A204.1 (cell line): ENCODE measurements around the gene RGS9.
"Not testable (repeated sequence)": the region's sequence is repeated elsewhere in the genome, so short reads cannot be mapped to it uniquely, and the experiment has no call there.

Experiments
- FAIRE-seq: peaks from 2 replicates; lab custom pipeline; 2012; peaks lifted over from hg19 to GRCh38; lab: Jason Lieb, UNC

RGS9 gene

DNA sequence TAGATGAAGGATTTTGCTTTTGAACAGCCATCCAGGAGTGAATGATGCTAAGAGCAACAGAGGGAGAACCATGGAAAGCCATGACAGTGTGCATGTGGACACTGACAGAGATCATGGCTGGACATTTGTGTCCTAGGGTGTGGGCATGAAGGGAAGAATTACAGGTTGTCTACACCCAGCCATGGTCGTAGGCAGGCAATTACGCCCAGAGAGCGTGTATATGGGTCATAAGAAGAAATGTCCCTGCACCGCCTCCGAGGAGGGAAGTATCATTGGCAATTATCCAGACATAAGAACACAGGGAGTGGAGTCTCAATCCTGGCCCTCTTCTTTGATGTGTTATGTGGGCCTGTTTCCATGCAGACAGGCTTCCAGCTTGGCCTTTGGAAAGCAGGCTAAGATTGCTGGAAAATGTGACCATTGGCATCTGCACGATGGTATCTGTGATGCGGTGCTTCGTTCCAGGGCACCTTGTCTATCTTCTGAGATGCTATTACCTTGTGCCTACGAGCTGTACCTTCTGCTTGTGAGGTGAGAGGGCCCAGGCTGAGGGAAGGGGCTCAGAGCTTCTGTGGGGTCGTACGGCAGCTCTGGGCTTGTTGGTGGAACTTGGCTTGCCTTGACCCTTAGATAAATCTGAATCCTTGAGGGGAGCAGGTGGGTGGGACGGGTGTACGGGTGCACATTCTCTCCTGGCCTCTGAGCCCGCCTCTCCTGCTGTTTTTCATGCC, 19.8 kb downstream of the RGS9 start:
- FAIRE-seq, result no peak

DNA sequence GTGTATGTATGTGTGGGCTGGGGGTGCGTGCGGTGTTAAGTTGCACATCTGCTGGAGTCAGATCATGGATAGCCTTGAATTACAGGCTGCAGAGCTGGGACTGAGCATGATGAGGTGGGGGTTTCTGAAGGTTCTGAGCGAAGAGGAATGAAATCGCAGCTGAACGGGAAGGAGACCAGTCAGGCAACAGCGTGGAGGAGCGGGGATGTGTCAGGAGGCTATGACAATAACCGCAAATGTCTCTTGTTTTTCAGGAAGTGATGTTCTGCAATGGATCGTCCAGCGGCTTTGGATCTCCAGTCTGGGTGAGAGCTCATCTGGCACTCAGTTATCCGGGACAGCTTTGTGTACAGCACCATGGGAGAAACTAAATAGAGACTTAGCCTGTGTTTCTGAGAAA, 20.9 kb downstream of the RGS9 start:
- no peak for FAIRE-seq

DNA sequence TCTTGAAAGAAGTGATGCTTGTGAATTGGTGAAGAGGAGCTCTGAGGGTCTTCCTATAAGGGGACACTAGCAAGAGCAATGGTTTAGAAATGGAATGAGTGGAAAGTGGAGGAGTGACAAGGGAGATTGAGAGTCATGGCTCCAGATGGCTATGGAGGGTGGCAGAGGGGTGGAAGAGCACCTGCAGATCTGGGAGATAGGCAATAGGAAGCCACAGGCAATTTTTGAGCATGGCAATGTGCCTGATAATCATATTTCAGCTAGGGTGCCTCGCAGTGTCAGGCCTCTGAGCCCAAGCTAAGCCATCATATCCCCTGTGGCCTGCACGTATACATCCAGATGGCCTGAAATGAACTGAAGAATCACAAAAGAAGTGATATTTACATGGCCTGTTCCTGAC, 21.5 kb downstream of the RGS9 start:
- no peak for FAIRE-seq

DNA sequence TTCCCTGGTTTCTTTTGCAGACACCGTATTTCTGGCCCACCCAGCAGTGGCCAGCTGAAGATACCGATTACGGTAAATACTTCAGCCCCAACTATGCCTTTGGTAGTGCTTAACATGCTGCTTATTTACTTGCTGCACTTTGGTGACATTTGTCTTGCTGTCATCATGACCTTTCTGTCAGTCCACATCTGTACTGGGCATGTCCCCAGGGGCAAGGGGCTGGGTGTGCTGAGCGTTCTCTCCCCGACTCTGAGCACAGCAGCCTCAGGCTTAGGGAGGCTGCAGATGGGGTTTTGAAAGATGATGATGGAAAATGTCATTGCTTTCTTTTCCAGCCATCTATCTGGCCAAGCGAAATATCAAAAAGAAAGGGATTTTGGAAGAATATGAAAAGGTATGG, 23.3 kb downstream of the RGS9 start:
- FAIRE-seq, result no peak

DNA sequence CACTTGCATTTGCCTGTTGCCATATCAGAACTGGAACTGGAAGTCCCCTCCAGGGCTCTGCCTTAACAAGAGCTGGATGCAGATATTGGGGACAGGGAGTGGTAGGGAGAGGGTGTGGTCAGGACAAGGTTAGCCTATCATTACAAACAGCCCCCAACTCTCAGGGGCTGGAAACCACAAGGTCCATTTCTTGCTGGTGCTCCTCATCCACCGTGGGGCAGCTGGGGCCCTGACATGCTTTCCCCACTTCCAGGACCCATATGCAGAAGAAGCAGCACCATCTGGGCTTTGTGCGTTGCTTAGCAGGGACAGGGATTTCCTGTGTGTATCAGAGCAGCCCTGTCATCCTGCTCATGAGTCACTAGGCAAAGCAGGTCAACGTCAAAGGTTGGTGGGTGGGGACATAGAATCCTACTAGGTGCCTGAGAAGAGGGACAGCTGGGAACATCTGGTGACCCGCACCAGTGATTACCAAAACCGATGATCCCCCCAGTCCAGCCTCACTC, 26.9 kb downstream of the RGS9 start:
- FAIRE-seq, result no peak

DNA sequence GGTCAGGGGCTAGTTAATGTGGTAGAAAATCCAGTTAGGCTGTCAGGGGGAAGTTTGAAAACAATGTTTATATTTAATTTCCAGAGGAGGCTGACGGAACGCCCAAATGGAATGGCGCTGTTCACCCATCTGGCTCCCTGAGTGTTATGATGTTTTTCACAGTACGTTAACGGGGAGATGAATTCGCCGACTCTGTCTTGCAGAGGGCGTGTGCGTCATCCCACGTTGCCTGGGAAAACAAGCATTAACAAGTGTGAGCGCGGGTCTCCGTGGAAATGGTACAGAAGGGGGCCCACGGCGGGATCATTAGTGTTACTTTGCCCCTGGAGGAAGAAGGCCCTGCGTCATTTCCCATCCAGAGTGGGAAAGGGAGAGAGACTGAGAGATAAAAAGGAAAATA, 29.6 kb downstream of the RGS9 start:
- FAIRE-seq, result no peak

DNA sequence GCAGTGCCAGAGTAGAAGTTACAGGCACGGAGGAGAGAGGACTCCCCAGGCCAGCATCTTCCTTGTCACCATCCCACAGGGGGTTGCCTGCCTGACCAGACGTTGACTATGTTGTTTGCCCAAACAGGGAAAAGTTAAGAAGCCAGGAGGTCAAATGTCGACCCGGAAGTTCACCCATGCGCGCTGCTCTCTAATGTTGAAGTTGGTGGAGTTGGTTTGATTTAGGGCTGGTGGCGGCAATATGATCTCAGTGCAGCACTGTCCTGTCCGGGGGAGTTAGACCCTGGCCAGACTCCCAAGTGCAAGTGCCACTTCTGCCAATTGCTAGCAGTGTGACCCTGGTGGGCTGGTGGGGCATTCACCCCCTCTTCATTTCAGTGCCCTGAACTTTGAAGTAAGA, 30.4 kb downstream of the RGS9 start:
- FAIRE-seq, result no peak

DNA sequence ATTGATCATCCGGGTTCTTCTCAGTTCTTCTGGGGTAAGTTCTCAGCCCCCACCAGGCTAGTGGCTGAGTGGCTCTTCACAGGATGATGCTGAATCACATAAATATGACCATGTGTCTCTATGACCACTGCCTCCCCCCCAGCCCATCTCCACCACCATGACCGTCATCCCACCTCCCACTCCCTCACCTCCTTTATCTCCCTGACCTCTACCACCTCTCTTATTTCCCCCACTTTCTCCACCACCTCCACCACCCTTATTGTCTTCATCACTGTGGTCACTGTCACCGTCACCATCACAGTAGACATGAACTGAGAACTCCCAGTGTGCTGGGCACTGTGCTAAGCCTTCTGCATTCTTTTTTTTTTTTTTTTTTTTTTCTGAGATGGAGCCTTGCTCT, 32.5 kb downstream of the RGS9 start:
- FAIRE-seq, result no peak

DNA sequence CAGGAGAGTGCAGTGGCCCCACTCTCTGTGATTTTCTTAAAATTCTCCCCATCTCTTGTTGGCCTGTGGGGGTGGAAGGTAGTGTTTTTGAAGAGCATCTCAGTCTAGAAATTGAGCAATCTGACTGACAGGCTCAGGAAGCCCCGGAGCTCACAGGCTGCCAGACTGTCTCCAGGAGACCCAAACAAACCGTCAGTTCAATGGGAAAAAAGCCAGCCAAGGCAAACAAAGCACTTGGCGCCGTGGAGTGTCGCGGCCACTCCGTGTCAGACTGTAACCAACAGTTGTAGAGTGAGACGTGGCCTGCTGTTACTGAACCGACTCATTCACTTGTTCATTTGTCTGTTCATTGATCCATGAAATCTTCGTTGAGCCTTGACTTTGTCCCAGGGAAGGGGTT, 33.7 kb downstream of the RGS9 start:
- no peak for FAIRE-seq

DNA sequence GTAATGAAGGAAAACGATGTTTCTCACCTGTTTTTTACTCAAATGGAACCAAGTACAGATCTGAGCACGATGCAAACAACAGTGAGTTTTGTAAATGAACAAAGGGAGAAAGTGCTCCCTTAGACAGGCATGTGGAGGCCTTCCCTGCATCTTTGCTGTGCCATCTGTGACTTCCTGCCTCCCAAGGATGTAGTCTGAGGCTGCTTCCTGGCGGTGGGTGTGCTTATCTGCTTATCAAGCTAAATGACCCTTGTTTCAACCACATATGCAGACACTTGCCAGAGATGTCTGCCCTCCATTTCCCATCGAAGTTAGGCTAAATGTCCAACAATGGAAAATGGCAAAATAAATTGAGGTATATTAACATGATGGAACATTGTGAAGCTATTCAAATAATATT, 34.6 kb downstream of the RGS9 start:
- no peak for FAIRE-seq

DNA sequence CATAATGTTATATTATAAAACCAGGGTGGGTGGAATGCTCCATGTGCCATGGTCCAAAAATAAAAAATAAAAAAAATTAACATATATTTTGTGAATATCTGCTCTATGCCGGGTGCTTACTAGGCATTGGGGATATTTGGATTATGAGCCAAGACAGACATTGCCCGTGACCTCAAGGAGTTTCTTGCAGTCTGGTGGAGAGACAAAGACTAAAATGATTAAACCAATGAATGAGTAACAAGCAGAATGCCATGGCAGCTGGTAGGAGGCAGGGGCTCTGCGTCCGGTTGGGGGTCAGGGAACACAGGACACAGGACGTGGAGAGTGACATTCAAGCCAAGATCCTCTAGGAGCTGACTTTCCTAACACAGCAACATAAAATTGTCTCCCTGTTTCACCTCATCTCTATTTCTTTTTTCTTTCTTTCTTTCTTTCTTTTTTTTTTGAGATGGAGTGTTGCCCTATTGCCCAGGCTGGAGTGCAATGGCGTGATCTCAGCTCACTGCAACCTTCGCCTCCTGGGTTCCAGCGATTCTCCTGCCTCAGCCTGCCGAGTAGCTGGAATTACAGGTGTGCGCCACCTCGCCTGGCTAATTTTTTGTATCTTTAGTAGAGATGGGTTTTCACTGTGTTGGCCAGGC, 35.4 kb downstream of the RGS9 start:
- no peak for FAIRE-seq

DNA sequence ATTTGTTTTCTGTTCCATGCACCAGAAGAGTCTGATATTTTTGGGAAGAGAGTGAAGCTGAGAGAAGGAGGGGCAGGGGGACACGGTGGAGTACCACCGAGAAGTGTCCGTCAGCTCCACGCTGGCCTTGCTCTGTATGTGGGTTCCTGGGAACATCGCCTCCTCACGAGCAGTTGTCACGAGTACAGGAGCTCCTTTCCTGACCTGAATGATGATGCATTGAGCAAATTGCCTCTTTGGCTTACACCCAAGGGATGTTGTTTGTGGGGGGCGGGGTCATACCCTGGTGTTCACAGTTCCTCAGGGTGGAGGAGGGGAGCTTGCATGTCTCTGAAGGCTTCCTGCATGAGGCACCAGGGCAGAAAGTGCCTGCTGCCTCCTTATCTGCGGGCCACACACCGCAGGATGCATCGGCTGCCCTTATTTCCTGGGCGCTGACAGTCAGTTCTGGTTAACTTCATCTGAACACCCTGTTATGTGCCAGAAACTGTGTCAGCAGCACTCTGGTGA, 36.2 kb downstream of the RGS9 start:
- FAIRE-seq, result no peak

DNA sequence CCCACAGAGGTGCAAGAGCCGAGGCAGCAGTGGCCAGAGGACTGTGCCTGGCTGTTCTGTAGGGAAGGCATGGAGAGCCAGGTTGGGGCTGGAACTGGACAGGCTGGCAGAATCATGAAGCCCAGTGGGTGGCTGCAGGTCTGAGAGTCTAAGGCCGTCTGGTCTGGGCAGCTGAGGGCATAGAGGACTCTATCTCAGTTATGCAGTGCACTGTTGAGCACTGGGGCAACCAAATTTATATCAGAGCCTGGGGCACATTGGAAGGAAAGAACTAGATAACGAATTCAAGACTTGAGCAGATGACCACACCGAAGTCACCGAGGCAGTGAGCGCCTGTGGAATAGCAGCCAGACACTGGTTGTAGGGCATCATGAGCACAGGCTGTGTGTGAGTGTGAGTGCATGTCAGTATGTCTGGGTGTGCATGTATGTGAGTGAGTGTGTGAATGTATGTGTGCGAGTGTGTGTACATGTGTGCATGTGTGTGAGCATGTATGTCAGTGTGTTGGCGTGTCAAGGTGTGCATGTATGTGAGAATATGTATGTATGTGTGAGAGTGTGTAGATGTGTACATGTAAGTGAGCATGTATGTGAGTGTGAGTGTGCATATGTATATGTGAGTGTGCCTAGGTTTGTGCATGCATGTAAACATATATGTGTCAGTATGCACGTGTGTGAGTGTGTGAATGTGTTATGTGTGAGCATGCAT, 37.0 kb downstream of the RGS9 start:
- no peak for FAIRE-seq

DNA sequence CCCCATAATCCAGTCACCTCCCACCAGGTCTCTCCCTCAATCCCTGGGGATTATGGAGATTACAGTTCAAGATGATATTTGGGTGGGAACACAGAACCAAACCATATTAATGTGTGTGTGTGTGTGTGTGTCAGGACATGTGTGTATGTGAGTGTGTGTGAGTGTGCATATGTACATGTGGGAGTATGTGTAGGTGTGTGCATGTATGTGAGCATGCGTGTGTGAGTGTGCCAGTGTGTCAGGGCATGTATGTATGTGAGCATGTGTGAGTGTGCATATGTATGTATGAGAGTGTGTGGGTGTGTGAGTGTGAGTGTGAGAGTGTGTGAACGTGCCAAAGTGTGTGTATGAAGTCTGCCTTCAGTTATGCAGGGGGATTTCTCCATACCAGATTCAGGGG, 37.8 kb downstream of the RGS9 start:
- no peak for FAIRE-seq

DNA sequence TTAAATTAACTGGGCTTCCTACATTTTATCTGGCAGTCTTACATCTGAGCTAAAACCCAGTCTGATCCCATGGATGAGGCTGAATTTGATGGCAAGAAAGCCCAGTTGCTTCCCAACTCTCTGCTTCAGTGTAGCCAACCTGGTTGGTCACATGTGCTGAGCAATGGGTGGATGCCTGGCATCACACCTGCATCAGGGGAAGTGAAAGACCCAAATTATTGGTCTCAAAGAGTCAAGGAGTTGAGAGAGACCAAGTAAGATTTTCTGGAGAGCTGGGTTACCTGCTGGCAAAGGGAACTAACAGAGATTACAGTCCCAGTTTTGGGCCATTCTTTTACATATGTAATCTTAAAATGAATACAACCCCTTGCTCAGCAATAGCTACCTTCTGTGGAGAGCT, 38.8 kb downstream of the RGS9 start:
- no peak for FAIRE-seq

DNA sequence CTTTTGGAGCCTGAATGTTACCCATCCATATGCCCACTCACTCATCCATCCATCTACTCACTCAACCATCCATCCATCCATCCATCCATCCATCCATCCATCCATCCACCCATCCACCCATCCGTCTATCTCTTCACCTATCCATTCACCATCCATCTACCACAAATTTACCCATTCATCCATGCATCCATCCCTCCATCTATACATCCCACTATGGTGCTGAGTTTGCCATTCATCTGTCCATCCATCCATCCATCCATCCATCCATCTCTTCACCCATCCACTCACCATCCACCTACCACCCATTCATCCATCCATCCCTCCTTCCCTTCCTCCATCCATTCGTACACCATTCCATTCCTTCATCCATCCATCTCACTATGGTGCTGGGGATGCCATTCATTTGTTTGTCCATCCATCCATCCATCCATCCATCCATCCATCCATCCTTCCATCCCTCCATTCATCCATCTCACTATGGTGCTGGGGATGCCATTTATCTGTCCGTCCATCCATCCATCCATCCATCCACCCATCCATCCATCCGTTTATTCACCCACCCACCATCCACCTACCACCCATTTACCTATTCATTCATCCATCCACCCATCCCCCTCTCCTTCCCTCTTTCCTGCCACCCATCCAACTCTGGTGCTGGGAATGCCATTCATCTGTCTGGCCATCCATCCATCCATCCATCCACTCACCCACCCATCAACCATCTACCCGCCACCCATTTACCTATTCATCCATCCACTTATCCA, 39.7 kb downstream of the RGS9 start:
- no peak for FAIRE-seq

DNA sequence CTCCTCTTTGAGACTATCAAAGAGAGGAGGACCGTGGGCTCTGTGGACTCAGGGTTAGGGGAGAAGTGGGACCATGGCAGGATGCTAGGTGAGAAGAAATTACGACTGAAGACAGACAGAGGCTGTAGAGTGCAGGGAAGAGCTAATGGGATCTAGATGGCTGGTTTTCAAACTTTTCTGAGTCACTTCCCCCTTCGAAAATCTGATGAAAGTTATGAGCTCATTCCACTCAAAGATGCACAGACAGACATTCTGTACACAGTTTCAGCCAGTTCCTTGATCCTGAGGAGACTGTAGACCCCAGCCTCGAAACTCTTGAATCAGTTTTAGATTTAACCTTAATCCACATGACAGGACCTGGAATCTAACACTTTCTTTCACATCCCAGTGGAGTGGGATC, 40.7 kb downstream of the RGS9 start:
- FAIRE-seq, result no peak

DNA sequence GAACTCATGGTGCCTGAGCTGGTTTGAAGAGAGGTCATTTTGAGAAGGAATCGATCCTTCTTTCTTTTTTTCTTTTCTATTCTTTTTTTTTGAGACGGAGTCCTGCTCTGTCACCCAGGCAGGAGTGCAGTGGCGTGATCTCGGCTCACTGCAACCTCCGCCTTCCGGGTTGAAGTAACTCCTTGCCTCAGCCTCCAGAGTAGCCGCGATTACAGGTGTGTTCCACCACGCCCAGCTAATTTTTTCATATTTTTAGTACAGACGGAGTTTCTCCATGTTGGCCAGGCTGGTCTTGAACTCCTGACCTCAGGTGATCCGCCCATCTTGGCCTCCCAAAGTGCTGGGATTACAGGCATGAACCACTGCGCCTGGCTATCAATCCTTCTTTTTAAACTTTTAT, 43.1 kb downstream of the RGS9 start:
- FAIRE-seq, result not testable (repeated sequence)

DNA sequence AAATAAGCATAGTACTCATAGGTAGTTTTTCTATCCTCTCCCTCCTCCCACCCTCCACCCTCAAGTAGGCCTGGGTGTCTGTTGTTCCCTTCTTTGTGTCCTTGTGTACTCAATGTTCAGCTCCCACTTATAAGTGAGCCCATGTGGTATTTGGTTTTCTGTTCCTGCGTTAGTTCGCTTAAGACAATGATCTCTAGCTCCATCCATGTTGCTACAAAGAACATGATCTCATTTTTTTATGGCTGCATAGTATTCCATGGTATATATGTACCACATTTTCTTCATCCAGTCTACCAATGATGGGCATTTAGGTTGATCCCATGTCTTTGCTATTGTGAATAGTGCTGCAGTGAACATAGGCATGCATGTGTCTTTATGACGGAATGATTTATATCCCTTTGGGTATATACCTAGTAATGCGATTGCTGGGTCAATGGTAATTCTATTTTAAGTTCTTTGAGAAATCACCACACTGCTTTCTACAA, 43.6 kb downstream of the RGS9 start:
- not testable (repeated sequence) for FAIRE-seq

DNA sequence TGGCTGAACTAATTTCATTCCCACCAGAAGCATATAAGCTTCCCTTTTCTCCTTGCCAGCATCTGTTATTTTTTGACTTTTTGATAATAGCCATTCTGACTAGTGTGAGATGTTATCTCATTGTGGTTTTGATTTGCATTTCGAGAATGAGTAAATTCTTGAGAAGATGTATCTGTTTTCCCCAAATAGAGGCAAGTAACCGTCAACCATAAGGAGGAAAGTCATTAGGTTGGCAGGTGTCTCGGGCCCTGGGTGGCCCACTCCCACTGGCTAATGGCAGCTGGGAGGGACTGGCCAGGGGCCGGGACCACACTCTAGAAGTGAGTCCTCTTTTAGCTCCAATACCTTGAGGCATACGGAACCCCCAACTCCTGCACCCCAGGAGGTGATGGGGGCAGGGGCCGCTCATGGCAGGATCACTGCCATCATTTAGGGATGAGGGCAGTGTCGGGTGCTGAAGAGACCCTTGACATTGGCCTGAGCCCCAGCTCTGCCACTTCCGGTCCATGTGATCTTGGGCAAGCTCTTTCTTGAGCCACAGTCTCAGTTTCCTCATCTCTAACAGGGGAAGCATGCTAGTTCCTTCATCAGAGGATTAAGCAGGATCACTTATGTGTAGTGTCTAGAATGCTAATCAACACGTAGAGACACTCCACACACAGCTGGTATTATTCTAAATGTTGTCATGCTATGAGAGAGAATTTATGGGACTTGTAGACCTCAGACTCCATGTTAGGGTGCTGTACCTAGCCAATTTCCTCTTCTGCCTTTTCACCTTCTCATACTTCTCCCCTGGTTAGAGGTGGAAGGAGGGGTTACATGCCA, 44.3 kb downstream of the RGS9 start:
- FAIRE-seq, result no peak

DNA sequence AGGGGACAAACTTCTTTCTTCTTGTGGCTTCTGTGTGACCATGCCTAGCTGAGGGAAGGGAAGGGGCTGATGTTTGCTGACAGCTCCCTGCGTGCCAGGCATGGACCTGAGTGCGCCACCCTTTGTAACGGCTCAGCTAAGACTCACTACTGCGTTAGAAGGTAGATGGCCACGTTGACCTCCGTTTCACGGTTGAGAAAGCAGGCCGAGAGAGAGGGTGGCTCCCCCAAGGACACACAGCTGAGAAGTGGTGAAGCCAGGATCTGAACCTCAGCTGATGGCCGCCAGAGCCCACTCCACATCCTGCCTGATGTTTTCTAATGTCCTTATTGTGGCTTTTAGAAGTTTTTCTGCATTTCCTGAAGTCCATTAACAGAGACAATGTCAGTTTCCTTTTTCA, 45.1 kb downstream of the RGS9 start:
- no peak for FAIRE-seq
